CD4-positive, alpha-beta memory T cell (primary cell): Measurements from ENCODE around the gene CEP19. TPM values are rescaled to one million over a fixed set of nuclear protein-coding genes. Genes with fewer than 3 reads are reported as not detected.

Experiments
- CTCF ChIA-PET: fragments of 350-600 bp; sonication (Branson Sonifier 250); formaldehyde crosslinking; loops from one replicate; lab custom pipeline; 2021; ENCODE audit warnings: inconsistent platforms; ENCODE audit not compliant: partially characterized antibody; lab: Charles Lee
- POLR2A ChIA-PET: fragments of 350-600 bp; sonication (Branson Sonifier 250); formaldehyde crosslinking; loops from one replicate; lab custom pipeline; 2021; ENCODE audit not compliant: partially characterized antibody; lab: Charles Lee
- DNase-seq, 5 donors: peaks; one replicate each; pipeline versions ENCODE4 v3.0.0 to v3.0.0-alpha.2; 2020 to 2022; ENCODE audit warnings: mixed read lengths in 1 of 5
- H3K27ac ChIP-seq: one replicate; pipeline ENCODE4 v1.7.0; 2013; ENCODE audit warnings: low read depth, low read length
- H3K27me3 ChIP-seq: 2 replicates; pipeline ENCODE4 v1.7.0; 2013; ENCODE audit warnings: mild to moderate bottlenecking, low read length, moderate library complexity; ENCODE audit not compliant: insufficient read depth
- H3K36me3 ChIP-seq: 2 replicates; pipeline ENCODE4 v1.7.0; 2013; ENCODE audit warnings: mild to moderate bottlenecking, low read length, moderate library complexity; ENCODE audit not compliant: insufficient read depth
- H3K4me1 ChIP-seq: 2 replicates; pipeline ENCODE4 v1.7.0; 2013; ENCODE audit warnings: mild to moderate bottlenecking, low read length, moderate library complexity; ENCODE audit not compliant: insufficient read depth
- H3K4me3 ChIP-seq, 2 donors: one replicate each; pipeline ENCODE4 v1.7.0; 2013; ENCODE audit warnings: low read length in 2 of 2, mild to moderate bottlenecking in 1 of 2
- H3K9me3 ChIP-seq, 2 donors: one replicate each; pipeline ENCODE4 v1.7.0; 2013; ENCODE audit warnings: low read length in 2 of 2, control low read depth in 1 of 2; ENCODE audit not compliant: control insufficient read depth in 1 of 2
- H3K27ac Mint-ChIP-seq, 7 donors: one replicate each; pipeline ENCODE4 v1.8.0; 2020 to 2021; ENCODE audit warnings: mixed read lengths in 7 of 7, mild to moderate bottlenecking in 6 of 7, inconsistent platforms in 3 of 7, moderate library complexity in 3 of 7
- H3K27me3 Mint-ChIP-seq, 2 donors: one replicate each; pipeline ENCODE4 v1.8.0; 2020 to 2021; ENCODE audit warnings: mixed read lengths in 2 of 2
- H3K36me3 Mint-ChIP-seq, 2 donors: one replicate each; pipeline ENCODE4 v1.8.0; 2020 to 2021; ENCODE audit warnings: mixed read lengths in 2 of 2, inconsistent platforms in 1 of 2, mild to moderate bottlenecking in 1 of 2
- H3K4me1 Mint-ChIP-seq, 4 donors: one replicate each; pipeline ENCODE4 v1.8.0; 2020 to 2021; ENCODE audit warnings: mixed read lengths in 4 of 4, mild to moderate bottlenecking in 1 of 4
- H3K4me3 Mint-ChIP-seq, 8 donors: one replicate each; pipeline ENCODE4 v1.8.0; 2020 to 2021; ENCODE audit warnings: mixed read lengths in 8 of 8, mild to moderate bottlenecking in 7 of 8, moderate library complexity in 6 of 8, inconsistent platforms in 3 of 8
- H3K9me3 Mint-ChIP-seq, 8 donors: one replicate each; pipeline ENCODE4 v1.8.0; 2020 to 2021; ENCODE audit warnings: mixed read lengths in 8 of 8, mild to moderate bottlenecking in 5 of 8, inconsistent platforms in 3 of 8, moderate library complexity in 1 of 8
- intact Hi-C: fragments of 100-400 bp; cut with micrococcal nuclease; formaldehyde crosslinking; loops from one replicate; pipeline ENCODE4 v1.15.1; 2023
- polyA plus RNA-seq, 2 donors: library from polyadenylated mRNA; unstranded; fragments of 300-500 nt; fragmentation: Illumina TruSeq; gene quantifications; one replicate each; pipeline ENCODE4 v1.2.3, GENCODE V29; 2021
- total RNA-seq, 2 experiments: library from RNA; stranded (reverse); gene quantifications; one replicate each; pipeline ENCODE4 v1.2.3, GENCODE V29; 2021

Gene CEP19
- total and polyA plus RNA-seq, 4 experiments from 2014 or later, result 5.4 to 10.8 (median 8.0) TPM

DNA sequence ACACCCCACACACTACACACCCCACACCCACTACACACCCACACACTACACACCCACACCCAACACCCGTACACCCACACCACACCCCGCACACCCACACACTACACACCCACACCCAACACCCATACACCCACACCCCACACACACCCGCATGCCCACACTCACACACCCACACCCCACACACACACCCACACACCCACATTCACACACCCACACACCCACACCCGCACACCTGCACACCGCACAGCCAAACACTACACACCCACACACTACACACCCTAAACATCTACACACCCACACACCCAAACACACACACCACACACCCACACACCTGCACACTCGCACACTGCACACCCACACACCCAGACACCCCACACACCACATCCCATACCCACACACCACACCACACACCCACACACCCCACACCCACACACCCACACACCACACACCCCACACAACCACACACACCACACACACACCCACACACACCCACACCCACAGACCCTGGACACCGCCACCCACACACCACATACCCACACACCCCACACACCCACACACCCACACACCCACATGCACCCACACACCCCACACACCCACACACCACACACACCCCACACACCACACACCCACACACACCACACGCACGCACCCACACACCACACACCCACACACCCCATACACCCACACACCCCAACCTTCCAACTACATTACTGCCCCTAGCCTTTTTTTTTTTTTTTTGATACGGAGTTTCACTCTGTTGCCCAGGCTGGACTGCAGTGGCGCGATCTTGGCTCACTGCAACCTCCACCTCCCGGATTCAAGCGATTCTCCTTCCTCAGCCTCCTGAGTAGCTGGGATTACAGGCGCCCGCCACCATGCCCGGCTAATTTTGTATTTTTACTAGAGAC is 16.9 kb downstream of the CEP19 start:
- no peak overlapping the region for H3K4me3 Mint-ChIP-seq
- Histone ChIP-seq H3K4me1 (peaks cover 12% of the 10 kb centered on the region), H3K27ac (no peak overlapping the region), H3K36me3 (no peaks in the 10 kb centered on the region), H3K9me3 (no peaks in the 10 kb centered on the region), H3K4me3 (no peak overlapping the region), H3K27me3 (no peaks in the 10 kb centered on the region)
- no peak for DNase-seq
- H3K4me1 Mint-ChIP-seq, result peaks cover 0 to 2% (median 0%) of the 10 kb centered on the region in 4 donors
- ChIA-PET CTCF (interaction anchor here (0.7 kb wide), 1 partner anchor 53 kb away, joined by 3 read pairs; no protein-coding TSS in a partner anchor), POLR2A (no interaction called here)
- intact Hi-C loops, result loop anchor here (2.0 kb wide), 1 partner anchor 86 kb away; no protein-coding TSS in a partner anchor
- no peaks in the 10 kb centered on the region for H3K27me3 Mint-ChIP-seq
- H3K27ac Mint-ChIP-seq, result peak overlapping the region in 3 of 7 donors; percentile 53 to 72 (median 68)
- H3K36me3 Mint-ChIP-seq, result no peaks in the 10 kb centered on the region
- H3K9me3 Mint-ChIP-seq, result no peaks in the 10 kb centered on the region

DNA sequence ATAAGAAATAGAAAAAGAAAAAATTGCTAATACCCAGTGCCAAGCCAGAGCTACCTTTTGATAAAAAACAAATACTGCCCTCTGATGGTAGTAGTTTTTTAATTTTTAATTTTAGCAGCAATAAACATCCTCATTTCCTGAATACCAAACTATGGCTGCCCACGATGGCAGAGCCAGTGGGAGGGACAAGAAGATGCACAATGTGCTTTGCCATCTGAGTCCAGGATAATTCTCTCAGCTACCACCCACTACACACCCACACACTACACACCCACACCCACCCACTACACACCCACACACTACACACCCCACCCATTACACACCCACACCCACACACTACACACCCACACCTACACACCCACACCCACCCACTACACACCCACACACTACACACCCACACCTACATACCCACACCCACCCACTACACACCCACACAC is 17.8 kb downstream of the CEP19 start:
- POLR2A ChIA-PET, result interaction anchor here (0.6 to 1.4 kb wide), 6 partner anchors 9 to 85 kb away, joined by 3 to 8 read pairs (median 3); partner anchors contain the start of genes CEP19 and PIGX
- H3K4me1 Mint-ChIP-seq, result peaks cover 0 to 2% (median 0%) of the 10 kb centered on the region in 4 donors
- peak overlapping the region in 1 of 8 donors; percentile 5 for H3K4me3 Mint-ChIP-seq
- no peaks in the 10 kb centered on the region for H3K9me3 Mint-ChIP-seq
- H3K4me3 ChIP-seq, result no peak overlapping the region
- H3K27me3 Mint-ChIP-seq, result no peaks in the 10 kb centered on the region
- H3K36me3 ChIP-seq, result no peaks in the 10 kb centered on the region
- peak overlapping the region in 4 of 7 donors; percentile 42 to 74 (median 62) for H3K27ac Mint-ChIP-seq
- no peaks in the 10 kb centered on the region for H3K27me3 ChIP-seq
- H3K36me3 Mint-ChIP-seq, result no peaks in the 10 kb centered on the region
- CTCF ChIA-PET, result interaction anchor here (0.9 to 2.2 kb wide), 13 partner anchors 10 to 207 kb away, joined by 3 to 28 read pairs (median 5); no protein-coding TSS in a partner anchor
- H3K4me1 ChIP-seq, result peaks cover 12% of the 10 kb centered on the region
- H3K27ac ChIP-seq, result no peak overlapping the region
- peak; percentile 35 to 53 (median 50) for DNase-seq
- intact Hi-C loops, result loop anchor here (2.0 kb wide), 1 partner anchor 85 kb away; no protein-coding TSS in a partner anchor
- no peaks in the 10 kb centered on the region for H3K9me3 ChIP-seq

DNA sequence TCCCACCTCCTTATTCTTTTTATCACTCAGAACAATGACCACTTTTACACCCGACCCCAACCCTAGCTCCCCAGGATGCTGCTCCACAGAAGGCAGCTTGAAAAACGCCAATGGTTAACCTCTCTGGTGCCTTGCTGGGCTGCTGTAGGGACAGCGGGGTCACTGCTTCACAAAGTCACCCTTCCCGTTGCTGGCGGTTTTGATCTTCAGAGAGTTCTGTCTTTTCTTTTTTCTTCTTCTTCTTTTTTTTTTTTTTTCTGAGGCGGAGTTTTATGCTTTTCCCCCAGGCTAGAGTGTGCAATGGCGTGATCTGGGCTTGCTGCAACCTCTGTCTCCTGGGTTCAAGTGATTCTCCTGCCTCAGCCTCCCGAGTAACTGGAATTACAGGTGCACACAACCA is 20.7 kb downstream of the CEP19 start:
- H3K27ac ChIP-seq, result no peak overlapping the region
- DNase-seq, result no peak
- no peaks in the 10 kb centered on the region for H3K36me3 ChIP-seq
- intact Hi-C loops, result no loop called here
- no peaks in the 10 kb centered on the region for H3K36me3 Mint-ChIP-seq
- H3K9me3 Mint-ChIP-seq, result no peaks in the 10 kb centered on the region
- no peaks in the 10 kb centered on the region for H3K27me3 ChIP-seq
- H3K27me3 Mint-ChIP-seq, result no peaks in the 10 kb centered on the region
- POLR2A ChIA-PET, result interaction anchor here (1.1 to 1.2 kb wide), 2 partner anchors 21 to 48 kb away, joined by 3 read pairs; partner anchors contain the start of genes CEP19, PAK2 and PIGX
- H3K4me3 Mint-ChIP-seq, result no peak overlapping the region
- peaks cover 12% of the 10 kb centered on the region for H3K4me1 ChIP-seq
- peaks cover 0 to 2% (median 0%) of the 10 kb centered on the region in 4 donors for H3K4me1 Mint-ChIP-seq
- CTCF ChIA-PET, result interaction anchor here (1.6 to 2.9 kb wide), 3 partner anchors 80 to 86 kb away, joined by 5 to 18 read pairs (median 7); no protein-coding TSS in a partner anchor
- H3K27ac Mint-ChIP-seq, result no peak overlapping the region
- no peak overlapping the region for H3K4me3 ChIP-seq
- no peaks in the 10 kb centered on the region for H3K9me3 ChIP-seq

DNA sequence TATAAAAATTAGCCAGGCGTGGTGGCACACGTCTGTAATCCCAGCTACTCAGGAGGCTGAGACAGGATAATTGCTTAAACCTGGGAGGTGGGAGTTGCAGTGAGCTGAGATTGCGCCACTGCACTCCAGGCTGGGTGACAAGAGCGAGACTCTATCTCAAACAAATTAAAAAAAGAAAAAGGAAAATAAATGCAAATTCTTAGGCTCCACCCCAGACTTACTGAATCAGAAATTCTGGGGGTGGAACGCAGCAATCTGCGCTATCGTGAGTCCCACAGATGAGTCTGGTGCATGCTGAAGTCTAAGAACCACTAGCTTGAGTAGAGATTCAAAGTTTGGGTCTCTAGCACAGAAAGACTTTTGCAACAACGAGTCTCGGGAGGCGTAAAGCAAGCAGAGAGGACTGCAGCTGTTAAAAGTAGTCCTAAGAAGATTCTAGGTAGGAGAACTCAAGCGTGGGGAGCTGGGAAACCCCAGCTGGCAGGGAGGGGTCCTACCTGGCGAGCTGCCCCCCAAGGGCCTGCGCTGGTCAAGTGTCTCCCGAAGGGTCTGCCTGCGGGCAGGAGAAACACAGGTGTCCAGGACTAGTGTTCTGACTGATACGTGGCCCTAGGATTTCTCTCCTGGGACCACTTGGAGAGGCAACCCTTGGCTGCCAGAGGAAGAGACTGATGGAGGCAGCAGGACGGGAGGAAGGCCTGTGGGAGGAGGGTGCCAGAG is 21.9 kb downstream of the CEP19 start:
- Mint-ChIP-seq H3K27ac (peak overlapping the region in 1 of 7 donors; percentile 86), H3K27me3 (no peaks in the 10 kb centered on the region), H3K36me3 (no peaks in the 10 kb centered on the region), H3K4me3 (no peak overlapping the region), H3K4me1 (peaks cover 2 to 4% (median 3%) of the 10 kb centered on the region in 4 donors), H3K9me3 (no peaks in the 10 kb centered on the region)
- no peaks in the 10 kb centered on the region for H3K27me3 ChIP-seq
- no peak overlapping the region for H3K4me3 ChIP-seq
- POLR2A ChIA-PET, result interaction anchor here (1.2 kb wide), 1 partner anchor 22 kb away, joined by 3 read pairs; the partner anchor contains the start of genes CEP19 and PIGX
- no peaks in the 10 kb centered on the region for H3K36me3 ChIP-seq
- H3K27ac ChIP-seq, result no peak overlapping the region
- no peak for DNase-seq
- peaks cover 13% of the 10 kb centered on the region for H3K4me1 ChIP-seq
- no peaks in the 10 kb centered on the region for H3K9me3 ChIP-seq
- CTCF ChIA-PET, result interaction anchor here (0.9 to 2.9 kb wide), 4 partner anchors 78 to 161 kb away, joined by 3 to 18 read pairs (median 6); no protein-coding TSS in a partner anchor
- intact Hi-C loops, result no loop called here

DNA sequence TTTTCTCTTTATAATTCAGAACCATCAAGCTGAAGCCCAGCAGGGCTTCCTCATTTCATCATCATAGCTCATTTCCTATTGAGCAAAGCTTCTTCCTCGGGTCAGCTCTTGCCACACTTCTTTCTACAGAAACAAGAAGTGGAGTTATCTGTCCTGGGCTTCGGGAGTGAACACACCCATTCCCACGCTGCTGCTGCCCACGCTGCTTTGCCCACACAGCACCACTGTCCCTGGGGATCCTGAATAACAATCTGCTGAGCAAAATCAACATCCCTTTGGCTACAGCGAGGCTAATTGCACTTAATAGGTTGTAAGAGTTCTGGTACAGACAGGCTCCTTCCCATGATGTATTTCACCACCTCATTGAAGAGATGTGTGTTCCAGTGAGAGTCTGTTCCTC is 23.7 kb downstream of the CEP19 start:
- Mint-ChIP-seq H3K4me1 (peaks cover 8 to 16% (median 13%) of the 10 kb centered on the region in 4 donors), H3K4me3 (no peak overlapping the region), H3K9me3 (no peaks in the 10 kb centered on the region), H3K27me3 (no peaks in the 10 kb centered on the region), H3K27ac (no peak overlapping the region), H3K36me3 (no peaks in the 10 kb centered on the region)
- no peak for DNase-seq
- Histone ChIP-seq H3K4me3 (no peak overlapping the region), H3K27me3 (no peaks in the 10 kb centered on the region), H3K36me3 (no peaks in the 10 kb centered on the region), H3K27ac (no peak overlapping the region), H3K9me3 (no peaks in the 10 kb centered on the region), H3K4me1 (peaks cover 11% of the 10 kb centered on the region)
- ChIA-PET POLR2A (interaction anchor here (0.5 to 2.1 kb wide), 3 partner anchors 79 to 122 kb away, joined by 4 to 8 read pairs (median 4); partner anchors contain the start of genes FBXO45 and WDR53), CTCF (interaction anchor here (0.7 to 6.1 kb wide), 4 partner anchors 11 to 80 kb away, joined by 3 to 360 read pairs (median 4); no protein-coding TSS in a partner anchor)
- intact Hi-C loops, result no loop called here

DNA sequence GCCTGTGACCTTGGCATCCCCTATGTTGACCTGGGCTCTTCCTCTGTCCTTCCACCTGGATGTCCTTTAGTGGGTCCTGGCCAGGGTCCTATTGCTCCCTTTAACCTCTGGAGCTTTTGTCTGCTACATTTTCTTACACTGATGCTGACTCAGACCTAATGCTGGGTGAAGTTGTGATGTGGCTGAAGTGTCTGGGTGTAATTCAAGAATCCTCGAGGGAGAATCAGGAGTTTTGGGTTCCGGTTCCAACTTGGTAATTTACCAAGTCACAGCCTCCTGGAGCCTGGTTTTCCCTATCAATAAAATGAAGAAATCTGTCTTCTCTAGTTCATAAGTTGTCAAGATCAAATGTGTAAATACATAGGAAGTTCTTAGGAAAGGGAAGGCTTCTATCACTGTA is 25.6 kb downstream of the CEP19 start:
- no peak for DNase-seq
- H3K4me1 ChIP-seq, result peaks cover 11% of the 10 kb centered on the region
- Mint-ChIP-seq H3K4me1 (peaks cover 10 to 16% (median 13%) of the 10 kb centered on the region in 4 donors), H3K36me3 (no peaks in the 10 kb centered on the region), H3K27me3 (no peaks in the 10 kb centered on the region), H3K27ac (peak overlapping the region in 4 of 7 donors; percentile 25 to 68 (median 46)), H3K4me3 (no peak overlapping the region), H3K9me3 (peaks cover 0 to 6% (median 1%) of the 10 kb centered on the region in 8 donors)
- H3K4me3 ChIP-seq, result no peak overlapping the region
- ChIA-PET CTCF (interaction anchor here (0.7 to 6.1 kb wide), 9 partner anchors 10 to 158 kb away, joined by 3 to 360 read pairs (median 8); no protein-coding TSS in a partner anchor), POLR2A (interaction anchor here (2.1 to 2.7 kb wide), 2 partner anchors 55 to 77 kb away, joined by 8 to 25 read pairs; no protein-coding TSS in a partner anchor)
- no peaks in the 10 kb centered on the region for H3K9me3 ChIP-seq
- H3K27ac ChIP-seq, result no peak overlapping the region
- intact Hi-C loops, result no loop called here
- no peaks in the 10 kb centered on the region for H3K36me3 ChIP-seq
- H3K27me3 ChIP-seq, result no peaks in the 10 kb centered on the region
